Stimulated activated CD8-positive, alpha-beta memory T cell treated with anti-CD3 and anti-CD28 coated beads, Interleukin-4, amount 100 ng/mL, for 48 hours (primary cell): ENCODE measurements around the gene SELP.

ENCODE experiments used
- DNase-seq: peaks from one replicate; pipeline ENCODE4 v3.0.0-alpha.2; 2020

SELP gene

DNA sequence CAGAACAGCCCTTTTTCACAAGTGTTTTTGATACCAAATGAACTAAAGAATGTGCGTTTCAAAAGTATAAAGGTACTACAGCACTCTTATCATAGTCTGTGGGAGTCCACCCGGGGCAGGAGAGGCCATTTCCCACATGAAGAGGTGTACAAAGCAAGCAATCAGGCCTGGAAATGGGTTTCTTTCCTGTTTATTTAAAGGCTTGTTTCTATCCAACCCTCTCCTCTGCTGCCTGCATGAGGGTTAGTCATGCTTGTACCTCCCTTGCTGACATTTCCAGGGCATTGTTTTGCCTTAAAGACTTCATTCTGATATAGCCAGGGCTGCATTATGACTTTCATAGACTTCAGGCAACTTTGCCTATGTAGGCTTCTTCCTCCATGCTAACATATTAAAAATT lies 11.6 kb downstream of the SELP start:
- no peak for DNase-seq

DNA sequence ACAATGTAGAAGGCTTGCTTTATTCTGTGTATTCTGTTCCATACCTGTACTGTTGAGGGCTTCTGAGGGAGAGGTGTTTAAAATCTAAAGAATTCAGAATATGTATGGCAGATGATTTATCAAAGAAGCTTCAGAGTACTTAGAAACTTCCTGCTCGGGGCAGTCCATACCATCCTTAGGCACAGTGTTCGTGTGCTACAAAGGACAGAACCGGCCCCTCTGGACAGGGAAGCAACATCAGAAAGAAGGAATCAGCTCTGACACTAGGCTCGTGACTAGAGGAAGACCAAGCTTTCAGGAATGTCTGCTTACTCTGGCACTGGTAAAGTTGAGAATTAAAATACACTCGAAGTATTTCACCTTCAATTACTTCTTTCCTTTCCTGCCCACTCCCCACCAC lies 14.1 kb downstream of the SELP start:
- DNase-seq = no peak

GRCh38 chr1:169610858-169611257 lies 19.1 kb downstream of the SELP start:
- DNase-seq = no peak

- DNase-seq = no peak
Measured at GRCh38 chr1:169610108-169610507, 19.8 kb downstream of the SELP start.

DNA sequence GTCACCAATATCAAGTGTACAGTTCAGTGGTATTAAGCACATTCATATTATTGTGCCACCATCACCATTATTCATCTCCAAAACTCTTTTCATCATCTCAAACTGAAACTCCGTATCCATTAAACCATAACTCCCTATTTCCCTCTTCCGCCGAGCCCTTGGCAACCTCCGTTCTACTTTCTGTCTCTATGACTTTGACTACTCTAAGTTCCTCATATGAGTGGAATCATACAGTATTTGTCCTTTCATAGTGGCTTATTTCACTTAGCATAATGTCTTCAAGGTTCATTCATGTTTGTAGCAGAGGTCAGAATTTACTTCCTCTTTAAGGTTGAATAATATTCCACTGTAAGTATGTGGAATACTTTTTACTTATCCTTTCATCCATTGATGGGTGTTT lies 21.7 kb downstream of the SELP start:
- DNase-seq = no peak

GRCh38 chr1:169604781-169605560 lies 25.0 kb downstream of the SELP start:
- peak; percentile 49 for DNase-seq

GRCh38 chr1:169601096-169601881 lies 28.6 kb downstream of the SELP start:
- DNase-seq = no peak

GRCh38 chr1:169595764-169596711 lies 33.9 kb downstream of the SELP start:
- DNase-seq = no peak

- DNase-seq = peak; percentile 41
Measured at GRCh38 chr1:169594391-169594790, 35.5 kb downstream of the SELP start.

DNA sequence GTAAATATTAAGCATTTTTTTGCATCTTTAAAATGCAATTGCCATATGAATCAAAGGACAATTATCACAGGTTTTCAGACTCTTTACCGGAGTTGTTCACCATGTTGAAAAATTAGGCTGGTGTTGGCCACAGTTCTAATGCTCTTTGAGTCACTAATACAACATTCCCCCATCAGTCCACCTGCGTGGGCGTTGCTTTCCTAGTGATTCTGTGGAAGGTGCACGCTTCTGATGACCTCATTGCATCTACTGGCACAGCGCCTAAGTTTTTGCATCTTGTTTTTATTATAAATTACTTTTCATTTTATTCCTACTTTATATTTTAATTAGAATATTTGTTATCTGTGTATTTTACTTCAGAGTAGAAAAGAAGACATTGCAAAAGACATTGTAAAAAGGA lies 39.0 kb downstream of the SELP start:
- no peak for DNase-seq

DNA sequence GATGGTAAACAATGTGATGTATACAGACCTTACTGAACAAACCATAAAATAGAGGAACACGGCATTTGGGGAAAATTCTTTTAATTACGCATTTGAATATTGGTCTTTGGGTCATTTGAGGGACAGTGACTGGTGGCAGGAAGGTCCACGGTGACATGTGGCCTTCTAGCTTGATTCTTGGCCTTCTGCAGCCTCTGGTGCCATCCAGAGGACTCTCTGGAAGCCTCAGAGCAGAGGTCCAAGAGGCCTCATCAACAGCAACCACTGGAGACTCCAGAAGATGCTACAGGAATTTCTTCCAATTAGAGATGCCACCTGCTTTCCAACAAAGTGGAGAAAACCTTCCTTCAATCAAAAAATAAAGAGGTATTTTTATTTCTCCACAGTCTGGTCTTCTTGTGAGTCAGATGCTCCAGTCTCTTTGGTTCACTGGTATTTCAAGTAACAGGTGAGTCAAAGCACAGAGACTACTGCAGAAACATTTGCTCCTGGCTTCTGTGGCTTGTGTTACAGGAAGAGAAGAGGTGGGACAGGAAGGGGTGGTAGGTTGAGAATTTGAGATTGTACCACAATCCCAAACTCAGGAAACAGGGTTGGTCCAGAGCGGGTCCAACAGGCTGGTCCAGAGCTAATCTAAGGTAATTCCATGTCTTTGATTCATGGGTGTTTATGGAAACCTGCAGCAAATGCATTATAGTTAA lies 41.0 kb downstream of the SELP start:
- DNase-seq = peak; percentile 39

- no peak for DNase-seq
Measured at GRCh38 chr1:169588112-169588511, 41.8 kb downstream of the SELP start.

GRCh38 chr1:169586395-169587255 lies 43.3 kb downstream of the SELP start, which contains the start of gene F5:
F5 (minus strand) TSS chr1:169586481; CDS start chr1:169586386, 95 bp downstream.
- DNase-seq = peak; percentile 84

- no peak for DNase-seq
Measured at GRCh38 chr1:169586067-169586394, 43.9 kb downstream of the SELP start.

DNA sequence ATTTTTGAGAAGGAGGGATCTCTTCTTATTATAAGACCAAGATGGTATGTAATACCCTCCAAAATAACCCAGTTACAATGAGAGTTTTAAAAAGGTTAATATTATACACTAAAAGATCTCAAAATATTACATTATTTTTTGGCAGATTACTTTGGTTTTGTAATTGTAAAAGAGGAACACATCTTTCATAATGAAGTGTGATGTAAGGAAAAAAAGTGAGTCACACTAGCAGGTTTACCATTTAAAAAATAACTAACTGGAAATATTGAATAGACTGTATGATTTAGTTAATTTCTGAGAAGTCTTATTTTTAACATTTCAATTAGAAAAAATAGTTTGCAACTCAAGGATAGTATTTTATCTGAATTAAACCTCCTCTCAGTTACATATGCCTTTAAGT lies 44.7 kb downstream of the SELP start:
- DNase-seq = no peak

DNA sequence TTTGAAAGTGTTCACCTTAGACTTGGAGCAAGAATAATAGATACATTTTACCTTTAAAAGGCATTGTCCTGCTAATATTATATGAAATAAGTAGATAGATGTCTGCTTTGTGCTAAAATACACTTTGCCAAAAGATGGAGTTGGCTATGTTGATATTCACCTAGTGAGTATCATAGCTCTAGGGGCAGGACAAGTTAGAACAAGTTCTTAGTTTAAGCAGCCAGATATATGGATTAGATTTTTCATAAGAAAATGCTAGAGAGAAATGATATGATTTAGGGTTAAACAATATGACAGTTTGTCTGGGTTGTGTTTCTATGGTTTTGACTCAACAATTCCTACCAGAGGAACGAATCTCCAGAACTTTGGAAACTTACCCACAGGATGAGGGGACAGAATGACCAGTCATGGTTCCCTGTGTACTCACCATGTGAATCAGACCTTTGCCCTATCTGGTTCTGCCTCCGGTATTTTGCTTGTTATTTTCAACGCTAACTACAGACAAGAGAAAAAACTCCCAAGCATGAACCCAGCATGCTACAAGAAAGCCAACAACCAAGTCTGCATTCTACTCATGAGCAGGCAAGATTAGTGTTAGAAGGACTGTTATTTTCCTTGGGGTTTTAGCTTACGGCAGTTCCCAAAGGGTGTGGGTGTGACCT lies 45.3 kb downstream of the SELP start:
- DNase-seq = no peak

DNA sequence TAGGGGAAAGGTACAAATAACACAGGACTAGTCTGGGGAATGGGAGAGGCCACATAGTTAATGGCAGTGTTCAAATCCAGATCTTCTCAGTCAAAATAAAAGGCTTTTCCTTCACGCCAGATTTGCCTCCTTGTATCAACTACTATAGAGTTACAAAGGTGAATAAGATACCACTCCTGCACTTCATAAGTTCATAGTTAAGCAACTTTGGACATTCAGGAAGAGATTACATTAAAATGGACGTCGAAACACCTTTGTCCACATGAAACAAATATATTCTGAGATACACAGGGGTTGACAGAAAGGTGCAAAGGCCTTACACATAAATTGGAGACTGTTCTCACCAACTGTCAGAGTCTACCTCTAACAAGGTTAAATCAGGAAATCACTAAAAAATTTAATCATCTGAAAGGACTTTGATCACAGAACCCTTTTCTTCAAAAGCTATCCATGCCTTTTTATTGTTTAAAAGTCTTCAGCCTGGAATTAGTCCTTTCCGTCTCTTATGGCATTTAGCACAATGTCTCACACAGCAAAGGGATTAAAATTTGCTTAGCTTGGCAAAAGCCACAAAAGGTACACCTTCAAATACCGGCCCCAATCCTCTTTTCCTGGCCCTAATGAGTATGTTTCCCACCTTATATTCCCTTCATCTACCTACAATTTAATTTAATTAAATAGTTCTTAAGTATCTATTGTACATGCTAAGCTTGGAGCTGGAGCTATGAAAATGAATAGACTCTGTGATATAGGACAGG lies 51.8 kb downstream of the SELP start:
- DNase-seq = no peak

DNA sequence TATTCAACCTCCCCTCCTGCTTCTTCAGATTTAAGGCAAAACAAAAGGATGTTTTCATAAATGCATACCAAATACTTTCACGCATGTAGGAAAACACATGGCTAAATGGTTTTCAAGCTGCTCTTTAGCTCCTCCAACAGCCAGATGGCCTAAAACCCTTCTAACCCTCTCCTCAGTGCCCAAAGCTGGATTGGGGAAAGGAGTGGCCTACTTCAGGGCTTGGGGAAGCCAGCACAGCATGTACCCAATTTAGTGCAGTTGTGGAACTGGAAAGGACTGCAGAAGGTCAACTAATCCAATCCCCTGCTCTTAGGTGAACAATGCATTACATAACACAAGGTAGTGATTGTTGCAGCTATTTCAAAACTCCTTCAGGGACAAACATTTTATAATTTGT lies 53.0 kb downstream of the SELP start:
- no peak for DNase-seq

- no peak for DNase-seq
Measured at GRCh38 chr1:169576241-169576934, 53.5 kb downstream of the SELP start.

DNA sequence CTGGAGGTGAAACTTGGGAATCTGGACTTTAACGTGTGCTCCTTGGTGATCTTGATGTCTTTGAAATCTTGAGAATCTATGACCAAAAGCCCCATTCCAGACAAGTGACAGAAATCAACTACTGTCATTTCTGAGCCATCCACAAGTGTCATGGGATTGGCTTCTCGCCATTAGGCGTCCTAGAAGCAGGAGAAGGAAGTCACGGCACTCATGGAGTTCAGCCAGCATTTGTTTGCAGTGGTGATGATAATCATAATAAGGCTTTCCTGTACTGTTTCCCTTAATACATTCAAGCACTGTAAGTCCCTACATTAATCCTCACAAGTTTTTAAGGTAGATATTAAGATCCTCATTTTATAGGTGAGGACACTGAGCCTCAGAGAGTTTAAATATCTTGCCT lies 55.6 kb downstream of the SELP start:
- no peak for DNase-seq
